Common myeloid progenitor, CD34-positive (primary cell): ENCODE results near the gene TOM1L2.

Source experiments
- CTCF ChIA-PET: fragments of 350-600 bp; sonication (Branson Sonifier 250); formaldehyde crosslinking; loops from one replicate; lab custom pipeline; 2021; ENCODE audit warnings: antibody characterized with exemption; lab: Charles Lee
- POLR2A ChIA-PET: fragments of 350-600 bp; sonication (Branson Sonifier 250); formaldehyde crosslinking; loops from one replicate; lab custom pipeline; 2021; ENCODE audit warnings: antibody characterized with exemption; lab: Charles Lee
- DNase-seq, 3 donors: peaks; one replicate each; pipeline versions ENCODE4 v3.0.0 to v3.0.0-alpha.2; 2013
- H3K27ac ChIP-seq, 2 experiments: 1 replicate in 1 of 2; 2 replicates in 1 of 2; pipeline ENCODE4 v1.7.0; 2013; ENCODE audit warnings: inconsistent platforms in 2 of 2, low read length in 2 of 2, mild to moderate bottlenecking in 2 of 2, low read depth in 1 of 2, moderate library complexity in 1 of 2; ENCODE audit not compliant: severe bottlenecking in 2 of 2, insufficient read depth in 1 of 2, poor library complexity in 1 of 2
- H3K27me3 ChIP-seq, 5 experiments: replicated peaks in 2 of 5; 1 replicate in 3 of 5; 2 replicates in 2 of 5; pipeline versions ENCODE4 v1.6.1 to v1.7.0; 2013; ENCODE audit warnings: low read length in 4 of 5, mild to moderate bottlenecking in 2 of 5, moderate library complexity in 2 of 5, inconsistent platforms in 1 of 5; ENCODE audit not compliant: insufficient read depth in 5 of 5, control insufficient read depth in 4 of 5
- H3K36me3 ChIP-seq, 4 experiments: 1 replicate in 2 of 4; 2 replicates in 2 of 4; pipeline versions ENCODE4 v1.6.1 to v1.7.0; 2013; ENCODE audit warnings: low read length in 3 of 4, control low read depth in 1 of 4, mild to moderate bottlenecking in 1 of 4; ENCODE audit not compliant: control insufficient read depth in 4 of 4, insufficient read depth in 4 of 4
- H3K4me1 ChIP-seq, 4 experiments: 1 replicate in 3 of 4; 2 replicates in 1 of 4; pipeline versions ENCODE4 v1.6.1 to v1.7.1; 2013; ENCODE audit warnings: low read length in 3 of 4, mild to moderate bottlenecking in 3 of 4, control low read depth in 1 of 4, inconsistent platforms in 1 of 4, moderate library complexity in 1 of 4; ENCODE audit not compliant: control insufficient read depth in 4 of 4, insufficient read depth in 4 of 4; ENCODE audit errors: control extremely low read depth in 1 of 4
- H3K4me3 ChIP-seq, 7 experiments: 1 replicate in 4 of 7; 2 replicates in 3 of 7; pipeline versions ENCODE4 v1.5.1 to v1.7.0; 2013; ENCODE audit warnings: mild to moderate bottlenecking in 7 of 7, low read length in 6 of 7, moderate library complexity in 6 of 7, inconsistent platforms in 2 of 7, low read depth in 2 of 7, control low read depth in 1 of 7; ENCODE audit not compliant: insufficient read depth in 4 of 7, control insufficient read depth in 1 of 7; ENCODE audit errors: extremely low read depth in 1 of 7
- H3K9me3 ChIP-seq, 5 experiments: 1 replicate in 4 of 5; 2 replicates in 1 of 5; pipeline versions ENCODE4 v1.6.1 to v1.7.1; 2013; ENCODE audit warnings: low read length in 4 of 5, mild to moderate bottlenecking in 2 of 5, inconsistent platforms in 1 of 5, low read depth in 1 of 5, moderate library complexity in 1 of 5; ENCODE audit not compliant: control insufficient read depth in 4 of 5, insufficient read depth in 2 of 5; ENCODE audit errors: control extremely low read depth in 1 of 5
- WGBS: methylation state at CpG from one replicate; pipeline ENCODE4 v1.1.5; 2013; ENCODE audit not compliant: insufficient coverage; 5-methylcytosine and 5-hydroxymethylcytosine counted together

Gene TOM1L2

GRCh38 chr17:17904166-17905035 is 67.8 kb downstream of the TOM1L2 start:
- ChIA-PET CTCF (interaction anchor here (1.1 to 2.0 kb wide), 3 partner anchors 13 to 20 kb away, joined by 3 to 9 read pairs (median 3); no protein-coding TSS in a partner anchor), POLR2A (no interaction called here)
- Histone ChIP-seq H3K4me3 (no peak overlapping the region), H3K27ac (no peak overlapping the region), H3K36me3 (peaks cover 0 to 11% (median 4%) of the 10 kb centered on the region in 4 experiments), H3K4me1 (peaks cover 0 to 5% (median 3%) of the 10 kb centered on the region in 4 experiments), H3K9me3 (no peaks in the 10 kb centered on the region), H3K27me3 (no peaks in the 10 kb centered on the region)
- over 99% methylated on average over 9 of the region's 9 CpGs for WGBS
- no peak for DNase-seq

GRCh38 chr17:17902877-17903276 is 69.3 kb downstream of the TOM1L2 start:
- ChIA-PET POLR2A (interaction anchor here (0.6 kb wide), 1 partner anchor 90 kb away, joined by 4 read pairs; no protein-coding TSS in a partner anchor), CTCF (interaction anchor here (2.0 kb wide), 1 partner anchor 11 kb away, joined by 9 read pairs; no protein-coding TSS in a partner anchor)
- no peak for DNase-seq
- no peaks in the 10 kb centered on the region for H3K9me3 ChIP-seq
- peaks cover 0 to 12% (median 8%) of the 10 kb centered on the region in 4 experiments for H3K36me3 ChIP-seq
- H3K27ac ChIP-seq = no peak overlapping the region
- no peaks in the 10 kb centered on the region for H3K27me3 ChIP-seq
- H3K4me1 ChIP-seq = peaks cover 0 to 5% (median 3%) of the 10 kb centered on the region in 4 experiments
- no peak overlapping the region for H3K4me3 ChIP-seq
- WGBS = 100% methylated on average over 4 of the region's 4 CpGs

DNA sequence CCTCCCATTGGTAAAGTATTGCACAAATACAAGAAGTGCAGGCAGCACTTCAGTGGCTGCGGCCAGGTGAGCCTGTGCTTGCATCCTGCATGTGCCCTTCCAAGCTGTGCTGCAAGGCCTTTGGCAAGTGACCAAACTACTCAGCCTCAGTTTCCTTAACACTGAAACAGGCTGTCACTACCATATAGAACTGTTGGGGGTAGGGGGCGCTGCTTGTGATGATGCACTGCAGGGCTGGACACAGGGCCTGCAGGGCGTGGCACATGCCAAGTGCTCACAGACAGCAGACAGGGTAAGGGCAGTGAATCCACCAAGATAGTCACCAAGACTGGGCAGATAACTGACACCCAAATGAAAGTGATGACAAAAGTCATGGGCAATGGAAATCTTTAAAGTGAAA is 69.8 kb downstream of the TOM1L2 start:
- peaks cover 0 to 12% (median 8%) of the 10 kb centered on the region in 4 experiments for H3K36me3 ChIP-seq
- CTCF ChIA-PET = interaction anchor here (1.2 to 1.5 kb wide), 3 partner anchors 17 to 31 kb away, joined by 3 to 4 read pairs (median 4); no protein-coding TSS in a partner anchor
- no peak overlapping the region for H3K4me3 ChIP-seq
- no peaks in the 10 kb centered on the region for H3K9me3 ChIP-seq
- H3K4me1 ChIP-seq = peaks cover 0 to 5% (median 3%) of the 10 kb centered on the region in 4 experiments
- WGBS = 92% methylated on average over 2 of the region's 3 CpGs
- no peak overlapping the region for H3K27ac ChIP-seq
- no peak for DNase-seq
- H3K27me3 ChIP-seq = no peaks in the 10 kb centered on the region
- POLR2A ChIA-PET = no interaction called here

DNA sequence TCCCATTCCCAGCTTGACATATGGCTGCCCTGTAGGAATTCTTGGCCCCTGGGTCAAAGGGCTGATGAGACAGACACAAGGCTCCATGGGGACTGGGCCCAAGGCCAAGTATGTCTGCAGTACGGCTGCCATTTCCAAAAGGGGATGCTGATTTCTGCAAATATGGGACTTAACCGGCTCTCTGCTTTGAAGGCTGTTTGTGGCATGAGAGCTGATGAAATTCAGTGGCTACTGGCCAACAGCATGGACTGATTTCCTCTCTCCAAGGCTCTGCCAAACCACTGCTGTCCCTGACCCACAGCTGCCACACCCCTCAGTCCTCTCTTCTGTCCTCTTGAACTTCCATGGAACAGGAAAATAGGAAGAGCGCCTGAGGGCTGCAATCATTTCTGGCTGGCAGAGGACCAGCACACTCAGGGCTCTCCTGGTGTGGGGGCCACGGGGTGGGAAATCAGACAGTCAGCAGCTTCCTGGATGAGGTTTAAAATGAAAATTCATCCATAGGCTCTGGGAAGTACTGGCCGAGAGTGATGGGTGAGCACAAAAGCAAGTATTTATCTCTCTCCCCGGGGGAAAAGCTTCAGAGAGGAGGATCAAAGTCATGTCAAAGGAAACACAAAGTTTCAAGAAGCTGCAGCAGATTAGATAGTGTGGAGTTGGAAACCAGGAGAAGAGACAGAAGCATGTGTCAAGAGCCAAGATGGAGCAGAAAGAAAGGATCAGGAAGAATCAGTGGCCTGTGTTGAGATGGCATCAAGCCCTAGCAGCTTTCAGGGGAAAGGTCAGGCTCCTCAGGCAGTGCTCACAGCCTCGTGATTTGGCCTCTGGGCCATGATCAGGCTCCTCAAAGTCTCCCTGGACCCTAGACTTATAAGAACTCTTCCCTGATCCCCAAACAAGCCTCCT is 71.3 kb downstream of the TOM1L2 start:
- peak in 1 of 3 donors; percentile 7 for DNase-seq

GRCh38 chr17:17899486-17899885 is 72.7 kb downstream of the TOM1L2 start:
- peaks cover 0 to 5% (median 3%) of the 10 kb centered on the region in 4 experiments for H3K4me1 ChIP-seq
- H3K27ac ChIP-seq = no peak overlapping the region
- no CpG with 5 or more reads among the region's 3 CpGs for WGBS
- H3K9me3 ChIP-seq = no peaks in the 10 kb centered on the region
- DNase-seq = no peak
- peaks cover 0 to 16% (median 8%) of the 10 kb centered on the region in 4 experiments for H3K36me3 ChIP-seq
- ChIA-PET CTCF (interaction anchor here (1.0 to 3.1 kb wide), 5 partner anchors 9 to 95 kb away, joined by 3 to 15 read pairs (median 5); no protein-coding TSS in a partner anchor), POLR2A (no interaction called here)
- H3K4me3 ChIP-seq = no peak overlapping the region
- H3K27me3 ChIP-seq = no peaks in the 10 kb centered on the region

More for the DNA sequence above, 71.3 kb downstream of the TOM1L2 start:
- Histone ChIP-seq H3K27me3 (no peaks in the 10 kb centered on the region), H3K27ac (no peak overlapping the region), H3K4me1 (peaks cover 0 to 5% (median 3%) of the 10 kb centered on the region in 4 experiments), H3K9me3 (no peaks in the 10 kb centered on the region), H3K36me3 (peaks cover 0 to 16% (median 7%) of the 10 kb centered on the region in 4 experiments), H3K4me3 (no peak overlapping the region)
- ChIA-PET POLR2A (no interaction called here), CTCF (interaction anchor here (0.7 to 3.1 kb wide), 7 partner anchors 10 to 32 kb away, joined by 3 to 15 read pairs (median 4); no protein-coding TSS in a partner anchor)
- WGBS = 33% methylated on average over 7 of the region's 7 CpGs

DNA sequence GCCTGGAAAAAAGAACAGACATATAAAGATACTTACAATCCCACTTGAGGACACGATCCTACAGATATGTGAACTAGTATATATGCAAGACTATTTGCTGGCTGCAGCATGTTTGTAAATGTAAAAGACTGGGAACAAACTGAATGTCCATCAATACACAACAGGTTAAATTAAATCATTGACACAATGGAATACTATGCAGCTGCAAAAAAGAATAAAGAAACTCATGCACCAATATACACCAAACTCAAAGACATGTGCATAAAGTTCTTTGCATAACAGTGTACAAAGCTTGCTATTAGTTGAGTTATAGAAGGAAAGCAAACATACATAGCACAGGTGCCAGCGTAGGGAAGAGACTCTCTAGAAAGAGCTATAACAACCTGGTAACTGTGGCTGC is 73.5 kb downstream of the TOM1L2 start:
- H3K27ac ChIP-seq = no peak overlapping the region
- CTCF ChIA-PET = interaction anchor here (1.0 to 1.6 kb wide), 4 partner anchors 10 to 96 kb away, joined by 3 to 5 read pairs (median 3); no protein-coding TSS in a partner anchor
- WGBS = 100% methylated on average over 1 of the region's 2 CpGs
- no peaks in the 10 kb centered on the region for H3K27me3 ChIP-seq
- POLR2A ChIA-PET = interaction anchor here (1.1 kb wide), 1 partner anchor 29 kb away, joined by 4 read pairs; no protein-coding TSS in a partner anchor
- H3K36me3 ChIP-seq = peaks cover 2 to 22% (median 7%) of the 10 kb centered on the region in 4 experiments
- H3K4me3 ChIP-seq = no peak overlapping the region
- DNase-seq = no peak
- H3K9me3 ChIP-seq = no peaks in the 10 kb centered on the region
- H3K4me1 ChIP-seq = peaks cover 0 to 5% (median 3%) of the 10 kb centered on the region in 4 experiments
